Measurements from ENCODE around the gene DIAPH3. TPM values are rescaled to one million over a fixed set of nuclear protein-coding genes. Genes with fewer than 3 reads are reported as not detected.

Gene DIAPH3
- total and polyA plus RNA-seq, 4 donors: 4.0 to 7.5 (median 5.6) TPM

- Histone ChIP-seq H3K4me3 (ENCODE audit: low read depth, low read length) (no peak overlapping the region), H3K27ac (ENCODE audit: low read depth, low read length) (no peak overlapping the region), H3K27me3 (ENCODE audit: control insufficient read depth, insufficient read depth, low read length) (no peaks in the 10 kb centered on the region), H3K4me1 (ENCODE audit: control insufficient read depth, insufficient read depth, low read length) (no peaks in the 10 kb centered on the region), H3K9me3 (ENCODE audit: control insufficient read depth, insufficient read depth, low read length) (no peaks in the 10 kb centered on the region), H3K36me3 (ENCODE audit: control insufficient read depth, insufficient read depth, low read length) (no peaks in the 10 kb centered on the region)
- no peak for DNase-seq (ENCODE audit: low read depth in 4 of 6, low spot score in 6 of 6)
- 100% methylated on average over 2 of the region's 2 CpGs for WGBS (ENCODE audit: insufficient coverage)
Observed at GRCh38 chr13:59991395-59991794, 172.3 kb downstream of the DIAPH3 start.

- H3K4me1 ChIP-seq (ENCODE audit: control insufficient read depth, insufficient read depth, low read length): no peaks in the 10 kb centered on the region
- no peaks in the 10 kb centered on the region for H3K9me3 ChIP-seq (ENCODE audit: control insufficient read depth, insufficient read depth, low read length)
- DNase-seq (ENCODE audit: low read depth in 4 of 6, low spot score in 6 of 6): no peak
- WGBS (ENCODE audit: insufficient coverage): no CpG with 5 or more reads among the region's 7 CpGs
- H3K27ac ChIP-seq (ENCODE audit: low read depth, low read length): no peak overlapping the region
- no peaks in the 10 kb centered on the region for H3K36me3 ChIP-seq (ENCODE audit: control insufficient read depth, insufficient read depth, low read length)
- H3K4me3 ChIP-seq (ENCODE audit: low read depth, low read length): no peak overlapping the region
- H3K27me3 ChIP-seq (ENCODE audit: control insufficient read depth, insufficient read depth, low read length): no peaks in the 10 kb centered on the region
Observed at GRCh38 chr13:59982631-59983382, 180.9 kb downstream of the DIAPH3 start.

GRCh38 chr13:59979589-59979988 lies 184.1 kb downstream of the DIAPH3 start:
- no peak overlapping the region for H3K27ac ChIP-seq (ENCODE audit: low read depth, low read length)
- DNase-seq (ENCODE audit: low read depth in 4 of 6, low spot score in 6 of 6): no peak

GRCh38 chr13:59978862-59979261 lies 184.9 kb downstream of the DIAPH3 start:
- no peak overlapping the region for H3K27ac ChIP-seq (ENCODE audit: low read depth, low read length)
- H3K4me1 ChIP-seq (ENCODE audit: control insufficient read depth, insufficient read depth, low read length): no peaks in the 10 kb centered on the region
- no peaks in the 10 kb centered on the region for H3K9me3 ChIP-seq (ENCODE audit: control insufficient read depth, insufficient read depth, low read length)
- no peak overlapping the region for H3K4me3 ChIP-seq (ENCODE audit: low read depth, low read length)
- DNase-seq (ENCODE audit: low read depth in 4 of 6, low spot score in 6 of 6): no peak
- no peaks in the 10 kb centered on the region for H3K36me3 ChIP-seq (ENCODE audit: control insufficient read depth, insufficient read depth, low read length)
- no peaks in the 10 kb centered on the region for H3K27me3 ChIP-seq (ENCODE audit: control insufficient read depth, insufficient read depth, low read length)

More at GRCh38 chr13:59979589-59979988, 184.1 kb downstream of the DIAPH3 start:
- H3K27me3 ChIP-seq (ENCODE audit: control insufficient read depth, insufficient read depth, low read length): no peaks in the 10 kb centered on the region
- no peaks in the 10 kb centered on the region for H3K4me1 ChIP-seq (ENCODE audit: control insufficient read depth, insufficient read depth, low read length)
- WGBS (ENCODE audit: insufficient coverage): no CpG with 5 or more reads among the region's 2 CpGs
- no peak overlapping the region for H3K4me3 ChIP-seq (ENCODE audit: low read depth, low read length)
- H3K36me3 ChIP-seq (ENCODE audit: control insufficient read depth, insufficient read depth, low read length): no peaks in the 10 kb centered on the region
- no peaks in the 10 kb centered on the region for H3K9me3 ChIP-seq (ENCODE audit: control insufficient read depth, insufficient read depth, low read length)

- no CpG with 5 or more reads among the region's 3 CpGs for WGBS (ENCODE audit: insufficient coverage)
- H3K4me3 ChIP-seq (ENCODE audit: low read depth, low read length): no peak overlapping the region
- no peaks in the 10 kb centered on the region for H3K27me3 ChIP-seq (ENCODE audit: control insufficient read depth, insufficient read depth, low read length)
Observed at GRCh38 chr13:59976856-59977255, 186.9 kb downstream of the DIAPH3 start.

GRCh38 chr13:59975807-59976435 lies 187.8 kb downstream of the DIAPH3 start:
- H3K9me3 ChIP-seq (ENCODE audit: control insufficient read depth, insufficient read depth, low read length): no peaks in the 10 kb centered on the region
- peaks cover under 1% of the 10 kb centered on the region for H3K36me3 ChIP-seq (ENCODE audit: control insufficient read depth, insufficient read depth, low read length)
- DNase-seq (ENCODE audit: low read depth in 4 of 6, low spot score in 6 of 6): no peak
- WGBS (ENCODE audit: insufficient coverage): 100% methylated on average over 4 of the region's 6 CpGs
- no peaks in the 10 kb centered on the region for H3K27me3 ChIP-seq (ENCODE audit: control insufficient read depth, insufficient read depth, low read length)
- H3K27ac ChIP-seq (ENCODE audit: low read depth, low read length): no peak overlapping the region
- no peaks in the 10 kb centered on the region for H3K4me1 ChIP-seq (ENCODE audit: control insufficient read depth, insufficient read depth, low read length)
- H3K4me3 ChIP-seq (ENCODE audit: low read depth, low read length): no peak overlapping the region

More at GRCh38 chr13:59976856-59977255, 186.9 kb downstream of the DIAPH3 start:
- no peaks in the 10 kb centered on the region for H3K4me1 ChIP-seq (ENCODE audit: control insufficient read depth, insufficient read depth, low read length)
- DNase-seq (ENCODE audit: low read depth in 4 of 6, low spot score in 6 of 6): no peak
- H3K9me3 ChIP-seq (ENCODE audit: control insufficient read depth, insufficient read depth, low read length): no peaks in the 10 kb centered on the region
- no peaks in the 10 kb centered on the region for H3K36me3 ChIP-seq (ENCODE audit: control insufficient read depth, insufficient read depth, low read length)
- no peak overlapping the region for H3K27ac ChIP-seq (ENCODE audit: low read depth, low read length)

GRCh38 chr13:59970847-59971246 lies 192.9 kb downstream of the DIAPH3 start:
- DNase-seq (ENCODE audit: low read depth in 4 of 6, low spot score in 6 of 6): no peak
- WGBS (ENCODE audit: insufficient coverage): 80% methylated on average over 1 of the region's 3 CpGs
- no peaks in the 10 kb centered on the region for H3K27me3 ChIP-seq (ENCODE audit: control insufficient read depth, insufficient read depth, low read length)
- H3K9me3 ChIP-seq (ENCODE audit: control insufficient read depth, insufficient read depth, low read length): no peaks in the 10 kb centered on the region
- H3K36me3 ChIP-seq (ENCODE audit: control insufficient read depth, insufficient read depth, low read length): peaks cover 2% of the 10 kb centered on the region
- no peaks in the 10 kb centered on the region for H3K4me1 ChIP-seq (ENCODE audit: control insufficient read depth, insufficient read depth, low read length)
- no peak overlapping the region for H3K4me3 ChIP-seq (ENCODE audit: low read depth, low read length)
- no peak overlapping the region for H3K27ac ChIP-seq (ENCODE audit: low read depth, low read length)

GRCh38 chr13:59963827-59964226 lies 199.9 kb downstream of the DIAPH3 start:
- Histone ChIP-seq H3K9me3 (ENCODE audit: control insufficient read depth, insufficient read depth, low read length) (no peaks in the 10 kb centered on the region), H3K27ac (ENCODE audit: low read depth, low read length) (no peak overlapping the region), H3K4me1 (ENCODE audit: control insufficient read depth, insufficient read depth, low read length) (no peaks in the 10 kb centered on the region), H3K27me3 (ENCODE audit: control insufficient read depth, insufficient read depth, low read length) (no peaks in the 10 kb centered on the region), H3K4me3 (ENCODE audit: low read depth, low read length) (no peak overlapping the region), H3K36me3 (ENCODE audit: control insufficient read depth, insufficient read depth, low read length) (no peaks in the 10 kb centered on the region)
- WGBS (ENCODE audit: insufficient coverage): 100% methylated on average over 1 of the region's 2 CpGs
- DNase-seq (ENCODE audit: low read depth in 4 of 6, low spot score in 6 of 6): no peak

- H3K4me1 ChIP-seq (ENCODE audit: control insufficient read depth, insufficient read depth, low read length): no peaks in the 10 kb centered on the region
- no peaks in the 10 kb centered on the region for H3K36me3 ChIP-seq (ENCODE audit: control insufficient read depth, insufficient read depth, low read length)
Observed at GRCh38 chr13:59963383-59963782, 200.3 kb downstream of the DIAPH3 start.

GRCh38 chr13:59962343-59962742 lies 201.4 kb downstream of the DIAPH3 start:
- H3K27ac ChIP-seq (ENCODE audit: low read depth, low read length): no peak overlapping the region
- H3K27me3 ChIP-seq (ENCODE audit: control insufficient read depth, insufficient read depth, low read length): no peaks in the 10 kb centered on the region
- H3K9me3 ChIP-seq (ENCODE audit: control insufficient read depth, insufficient read depth, low read length): no peaks in the 10 kb centered on the region
- DNase-seq (ENCODE audit: low read depth in 4 of 6, low spot score in 6 of 6): no peak
- no peaks in the 10 kb centered on the region for H3K4me1 ChIP-seq (ENCODE audit: control insufficient read depth, insufficient read depth, low read length)
- 82% methylated on average over 2 of the region's 4 CpGs for whole genome bisulfite sequencing (ENCODE audit: insufficient coverage)
- H3K36me3 ChIP-seq (ENCODE audit: control insufficient read depth, insufficient read depth, low read length): no peaks in the 10 kb centered on the region
- no peak overlapping the region for H3K4me3 ChIP-seq (ENCODE audit: low read depth, low read length)

More at GRCh38 chr13:59963383-59963782, 200.3 kb downstream of the DIAPH3 start:
- DNase-seq (ENCODE audit: low read depth in 4 of 6, low spot score in 6 of 6): no peak
- H3K27me3 ChIP-seq (ENCODE audit: control insufficient read depth, insufficient read depth, low read length): no peaks in the 10 kb centered on the region
- H3K27ac ChIP-seq (ENCODE audit: low read depth, low read length): no peak overlapping the region
- no peaks in the 10 kb centered on the region for H3K9me3 ChIP-seq (ENCODE audit: control insufficient read depth, insufficient read depth, low read length)
- no peak overlapping the region for H3K4me3 ChIP-seq (ENCODE audit: low read depth, low read length)
